CD4-positive, alpha-beta T cell treated with Interferon gamma for 1 hour (primary cell): ENCODE data around the gene OR51B2.
"Not testable (repeated sequence)": the region's sequence is repeated elsewhere in the genome, so short reads cannot be mapped to it uniquely, and the experiment has no call there.

Experiments used
- DNase-seq: peaks from one replicate; pipeline ENCODE4 v3.0.0-alpha.2; 2020

Gene OR51B2

GRCh38 chr11:5324197-5324596, at the start of gene OR51B2:
Gene OR51B2, minus strand, starts transcription at chr11:5324297. Its CDS starts 0 bp downstream, at chr11:5324297.
- DNase-seq = no peak

- no peak for DNase-seq
Measured at GRCh38 chr11:5369789-5370188, 45.7 kb upstream of the OR51B2 start.

GRCh38 chr11:5368502-5369043, 44.5 kb upstream of the OR51B2 start:
- no peak for DNase-seq

- no peak for DNase-seq
Measured at GRCh38 chr11:5367448-5368074, 43.5 kb upstream of the OR51B2 start.

GRCh38 chr11:5366856-5367255, 42.8 kb upstream of the OR51B2 start:
- no peak for DNase-seq

- not testable (repeated sequence) for DNase-seq
Measured at GRCh38 chr11:5366365-5366764, 42.3 kb upstream of the OR51B2 start.

- DNase-seq = no peak
Measured at GRCh38 chr11:5364214-5364613, 40.1 kb upstream of the OR51B2 start.

GRCh38 chr11:5363679-5364078, 39.6 kb upstream of the OR51B2 start:
- DNase-seq = no peak

GRCh38 chr11:5362017-5362625, 38.0 kb upstream of the OR51B2 start:
- DNase-seq = no peak

GRCh38 chr11:5356031-5356430, 31.9 kb upstream of the OR51B2 start:
- not testable (repeated sequence) for DNase-seq

- no peak for DNase-seq
Measured at GRCh38 chr11:5351208-5351607, 27.1 kb upstream of the OR51B2 start, which contains the start of gene OR51B6. Gene OR51B6, plus strand, starts transcription at chr11:5351508. Its CDS starts 0 bp downstream, at chr11:5351508.

- no peak for DNase-seq
Measured at GRCh38 chr11:5349550-5349949, 25.5 kb upstream of the OR51B2 start.

GRCh38 chr11:5348551-5349194, 24.6 kb upstream of the OR51B2 start:
- no peak for DNase-seq

- DNase-seq = no peak
Measured at GRCh38 chr11:5345831-5346230, 21.7 kb upstream of the OR51B2 start.

GRCh38 chr11:5343474-5344335, 19.6 kb upstream of the OR51B2 start, which contains the start of gene OR51B5:
Gene OR51B5, minus strand, starts transcription at chr11:5343524. Its CDS starts 0 bp downstream, at chr11:5343524.
- no peak for DNase-seq

GRCh38 chr11:5339771-5340322, 15.8 kb upstream of the OR51B2 start:
- no peak for DNase-seq

GRCh38 chr11:5337253-5337652, 13.2 kb upstream of the OR51B2 start:
- DNase-seq = not testable (repeated sequence)

- no peak for DNase-seq
Measured at GRCh38 chr11:5336331-5336730, 12.2 kb upstream of the OR51B2 start.

- DNase-seq = no peak
Measured at GRCh38 chr11:5335170-5335569, 11.1 kb upstream of the OR51B2 start.

GRCh38 chr11:5317292-5317691, 6.8 kb downstream of the OR51B2 start:
- DNase-seq = no peak

GRCh38 chr11:5313326-5314023, 10.6 kb downstream of the OR51B2 start:
- not testable (repeated sequence) for DNase-seq

- no peak for DNase-seq
Measured at GRCh38 chr11:5310423-5310822, 13.7 kb downstream of the OR51B2 start.
